ENCODE measurements around the gene RNF5.

The RNF5 gene

GRCh38 chr6:32224696-32225095 is 46.5 kb downstream of the RNF5 start:
- H3K4me3 ChIP-seq (ENCODE audit: low read length): no peak overlapping the region
- DNase-seq (ENCODE audit: low read depth): no peak
- TF ChIP-seq, protein P1, sequence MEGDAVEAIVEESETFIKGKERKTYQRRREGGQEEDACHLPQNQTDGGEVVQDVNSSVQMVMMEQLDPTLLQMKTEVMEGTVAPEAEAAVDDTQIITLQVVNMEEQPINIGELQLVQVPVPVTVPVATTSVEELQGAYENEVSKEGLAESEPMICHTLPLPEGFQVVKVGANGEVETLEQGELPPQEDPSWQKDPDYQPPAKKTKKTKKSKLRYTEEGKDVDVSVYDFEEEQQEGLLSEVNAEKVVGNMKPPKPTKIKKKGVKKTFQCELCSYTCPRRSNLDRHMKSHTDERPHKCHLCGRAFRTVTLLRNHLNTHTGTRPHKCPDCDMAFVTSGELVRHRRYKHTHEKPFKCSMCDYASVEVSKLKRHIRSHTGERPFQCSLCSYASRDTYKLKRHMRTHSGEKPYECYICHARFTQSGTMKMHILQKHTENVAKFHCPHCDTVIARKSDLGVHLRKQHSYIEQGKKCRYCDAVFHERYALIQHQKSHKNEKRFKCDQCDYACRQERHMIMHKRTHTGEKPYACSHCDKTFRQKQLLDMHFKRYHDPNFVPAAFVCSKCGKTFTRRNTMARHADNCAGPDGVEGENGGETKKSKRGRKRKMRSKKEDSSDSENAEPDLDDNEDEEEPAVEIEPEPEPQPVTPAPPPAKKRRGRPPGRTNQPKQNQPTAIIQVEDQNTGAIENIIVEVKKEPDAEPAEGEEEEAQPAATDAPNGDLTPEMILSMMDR (conservative IDR thresholded peaks at IDR 0.05; ENCODE audit: low read depth, low read length): no peak

- TF ChIP-seq, protein P1 (conservative IDR thresholded peaks at IDR 0.05; ENCODE audit: low read depth, low read length): no peak
- H3K4me3 ChIP-seq (ENCODE audit: low read length): no peak overlapping the region
- no peak for DNase-seq (ENCODE audit: low read depth)
Observed at GRCh38 chr6:32226434-32226833, 48.2 kb downstream of the RNF5 start.

All from retinal pigment epithelial cell (primary cell).